Stomach (tissue), 9 donors: Measurements from ENCODE around the gene ZNF384. TPM values are rescaled to one million over a fixed set of nuclear protein-coding genes. Genes with fewer than 3 reads are reported as not detected.
A peak's percentile ranks its signal among the peaks of the same experiment; 100 is the strongest.

Experiments used
- DNase-seq, 2 donors: peaks; one replicate each; pipeline versions ENCODE4 v3.0.0 to v3.0.0-alpha.2; 2013 to 2019
- H3K27ac ChIP-seq, 5 donors: fragments of 200-600 bp in 4 of 5; sonication (generic) in 4 of 5; one replicate each; pipeline ENCODE4 v1.5.1; 2013 to 2019; ENCODE audit warnings: mild to moderate bottlenecking in 1 of 5, moderate library complexity in 1 of 5
- H3K27me3 ChIP-seq, 3 donors: fragments of 200-600 bp; sonication (generic); one replicate each; pipeline ENCODE4 v1.5.1; 2017 to 2019; ENCODE audit warnings: mixed run types in 1 of 3
- H3K36me3 ChIP-seq, 4 donors: fragments of 200-600 bp; sonication (generic); 1 replicate in 3 of 4; 2 replicates in 1 of 4; pipeline ENCODE4 v1.5.1; 2016 to 2019
- H3K4me1 ChIP-seq, 4 donors: fragments of 200-600 bp; sonication (generic); one replicate each; pipeline ENCODE4 v1.5.1; 2016 to 2019
- H3K4me3 ChIP-seq, 4 donors: fragments of 200-600 bp; sonication (generic) in 3 of 4; one replicate each; pipeline ENCODE4 v1.5.1; 2016 to 2019; ENCODE audit warnings: mild to moderate bottlenecking in 1 of 4
- H3K9me3 ChIP-seq, 4 donors: fragments of 200-600 bp; sonication (generic); one replicate each; pipeline ENCODE4 v1.5.1; 2016 to 2019
- EP300 ChIP-seq: sonication (generic); formaldehyde crosslinking; IDR thresholded peaks from one replicate; pipeline ENCODE4 v1.6.1; 2017; ENCODE audit warnings: antibody characterized with exemption
- POLR2A ChIP-seq, 4 donors: fragments of 450-650 bp; IDR thresholded peaks; one replicate each; pipeline ENCODE4 v1.6.1; 2016; ENCODE audit warnings: antibody characterized with exemption in 4 of 4, control low read depth in 2 of 4, mild to moderate bottlenecking in 1 of 4, moderate library complexity in 1 of 4
- POLR2AphosphoS5 ChIP-seq, 3 donors: sonication (generic); formaldehyde crosslinking; IDR thresholded peaks; one replicate each; pipeline ENCODE4 v1.6.1; 2016; ENCODE audit warnings: antibody characterized with exemption in 3 of 3
- WGBS, 5 donors: extraction: QIAGEN DNeasy Blood & Tissue Kit in 3 of 5; methylation state at CpG; one replicate each; pipeline versions ENCODE4 v1.1.5 to v1.1.7; 2013 to 2018; 5-methylcytosine and 5-hydroxymethylcytosine counted together
- intact Hi-C: fragments of 100-400 bp; cut with DNase I; formaldehyde crosslinking; loops from one replicate; pipeline ENCODE4 v1.15.1; 2023; ENCODE audit warnings: low total_unique reads
- polyA plus RNA-seq, 3 donors: library from polyadenylated mRNA; stranded (reverse); fragments of 200-250 nt; gene quantifications; one replicate each; pipeline ENCODE4 v1.2.3, GENCODE V29; 2013
- total RNA-seq, 5 donors: library from RNA; depleted of rRNA; stranded (reverse); fragments of >200 nt; gene quantifications; one replicate each; pipeline versions ENCODE4 v1.1.0 to v1.2.3, GENCODE V29; 2014 to 2016
- TF ChIP-seq, protein P1 (sequence below), 7 experiments: fragments of 450-650 bp in 4 of 7; fragments of 200-600 bp in 3 of 7; sonication (generic) in 3 of 7; IDR thresholded peaks; one replicate each; pipeline ENCODE4 v1.5.1; 2016 to 2019; ENCODE audit warnings: antibody characterized with exemption in 7 of 7, control low read depth in 2 of 7, mild to moderate bottlenecking in 1 of 7
- donor health status: healthy with polysubstance abuse.
- donor health status: Bipolar disorder and iron deficiency.
- donor health status: healthy.

Gene ZNF384
- total and polyA plus RNA-seq, 8 donors = 16.5 to 207 (median 28.1) TPM

DNA sequence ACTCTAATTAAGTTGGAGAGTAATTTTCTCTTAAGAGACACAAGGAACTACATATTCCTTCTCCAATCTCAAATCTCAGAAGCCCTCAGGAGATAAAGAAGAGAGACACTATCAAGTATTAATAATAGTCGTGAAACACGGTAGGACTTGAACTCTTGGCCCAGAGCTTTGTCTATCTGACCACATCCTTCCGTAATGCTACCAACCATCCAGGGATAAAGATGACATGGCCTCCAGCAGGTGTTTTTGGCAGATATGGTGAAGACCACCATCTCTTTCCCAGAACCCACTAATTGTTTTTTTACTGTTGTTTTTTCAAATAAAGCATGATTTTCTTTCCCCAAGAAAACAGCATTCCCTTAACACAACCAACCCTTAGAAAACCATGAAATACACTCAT is 3.4 kb downstream of the ZNF384 start:
- Histone ChIP-seq H3K27ac (peak overlapping the region in 1 of 5 donors; percentile 10), H3K4me3 (no peak overlapping the region), H3K9me3 (no peaks in the 10 kb centered on the region), H3K36me3 (peaks cover 0 to 39% (median 32%) of the 10 kb centered on the region in 4 donors), H3K27me3 (no peaks in the 10 kb centered on the region), H3K4me1 (peaks cover 30 to 71% (median 58%) of the 10 kb centered on the region in 4 donors)
- intact Hi-C loops = no loop called here
- WGBS, 5 donors = 52 to 80% (median 77%) methylated on average over 3 of the region's 3 CpGs
- DNase-seq = no peak
- TF ChIP-seq POLR2AphosphoS5 (IDR thresholded peaks at IDR 0.05) = no peak
- TF ChIP-seq, protein P1, sequence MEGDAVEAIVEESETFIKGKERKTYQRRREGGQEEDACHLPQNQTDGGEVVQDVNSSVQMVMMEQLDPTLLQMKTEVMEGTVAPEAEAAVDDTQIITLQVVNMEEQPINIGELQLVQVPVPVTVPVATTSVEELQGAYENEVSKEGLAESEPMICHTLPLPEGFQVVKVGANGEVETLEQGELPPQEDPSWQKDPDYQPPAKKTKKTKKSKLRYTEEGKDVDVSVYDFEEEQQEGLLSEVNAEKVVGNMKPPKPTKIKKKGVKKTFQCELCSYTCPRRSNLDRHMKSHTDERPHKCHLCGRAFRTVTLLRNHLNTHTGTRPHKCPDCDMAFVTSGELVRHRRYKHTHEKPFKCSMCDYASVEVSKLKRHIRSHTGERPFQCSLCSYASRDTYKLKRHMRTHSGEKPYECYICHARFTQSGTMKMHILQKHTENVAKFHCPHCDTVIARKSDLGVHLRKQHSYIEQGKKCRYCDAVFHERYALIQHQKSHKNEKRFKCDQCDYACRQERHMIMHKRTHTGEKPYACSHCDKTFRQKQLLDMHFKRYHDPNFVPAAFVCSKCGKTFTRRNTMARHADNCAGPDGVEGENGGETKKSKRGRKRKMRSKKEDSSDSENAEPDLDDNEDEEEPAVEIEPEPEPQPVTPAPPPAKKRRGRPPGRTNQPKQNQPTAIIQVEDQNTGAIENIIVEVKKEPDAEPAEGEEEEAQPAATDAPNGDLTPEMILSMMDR (IDR thresholded peaks at IDR 0.05) = no peak
- no peak for TF ChIP-seq EP300
- no peak for TF ChIP-seq POLR2A (IDR thresholded peaks at IDR 0.05)

DNA sequence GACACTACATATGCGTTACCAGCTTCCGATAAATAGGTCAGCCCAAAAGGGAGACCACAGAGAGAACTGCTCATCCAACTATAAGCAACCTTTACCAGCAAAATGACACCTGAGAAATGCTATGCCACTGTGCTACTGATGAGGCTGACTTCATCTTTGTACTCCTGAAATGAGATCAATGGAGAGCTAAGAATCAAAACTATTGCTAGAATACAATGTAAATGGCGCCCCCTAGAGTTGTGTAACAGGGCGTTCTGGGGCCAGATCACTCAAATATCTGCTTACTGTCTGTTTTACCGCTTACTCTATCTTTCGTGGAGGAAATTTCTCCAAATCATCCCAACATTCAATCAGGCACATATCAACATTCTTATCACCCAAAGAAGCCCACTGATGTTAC is 4.6 kb downstream of the ZNF384 start:
- DNase-seq = peak in 1 of 2 donors; percentile 51
- WGBS, 5 donors = 57 to 65% (median 62%) methylated on average over 6 of the region's 6 CpGs
- Histone ChIP-seq H3K9me3 (no peaks in the 10 kb centered on the region), H3K27me3 (no peaks in the 10 kb centered on the region), H3K27ac (no peak overlapping the region), H3K4me1 (peaks cover 21 to 64% (median 48%) of the 10 kb centered on the region in 4 donors), H3K36me3 (peaks cover 4 to 48% (median 44%) of the 10 kb centered on the region in 4 donors), H3K4me3 (no peak overlapping the region)
- TF ChIP-seq EP300 = no peak
- TF ChIP-seq POLR2AphosphoS5 (IDR thresholded peaks at IDR 0.05) = no peak
- TF ChIP-seq POLR2A (IDR thresholded peaks at IDR 0.05) = no peak
- TF ChIP-seq, protein P1 (IDR thresholded peaks at IDR 0.05) = peak in 3 of 7 experiments; percentile 20 to 33 (median 31)
- intact Hi-C loops = no loop called here

DNA sequence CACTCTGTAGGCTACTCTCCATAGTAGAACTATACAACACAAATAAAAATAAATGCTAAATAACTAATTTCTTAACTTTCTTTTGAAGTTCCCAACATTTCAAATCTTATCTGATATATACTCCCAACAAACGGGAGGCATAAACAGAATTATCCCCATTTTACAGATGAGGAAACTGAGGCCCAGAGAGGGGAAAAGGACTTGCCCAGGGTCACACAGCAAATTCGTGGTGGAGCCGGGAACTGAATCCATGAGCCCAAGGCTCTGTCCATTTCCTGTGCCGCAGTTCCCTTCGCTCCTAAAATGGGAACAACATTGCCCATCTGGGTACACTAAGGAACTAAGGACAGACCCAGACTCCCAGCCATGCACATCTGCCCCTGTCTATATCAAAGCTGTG is 12.2 kb downstream of the ZNF384 start:
- peaks cover 0 to 8% (median under 1%) of the 10 kb centered on the region in 4 donors for H3K4me1 ChIP-seq
- no peak overlapping the region for H3K27ac ChIP-seq
- intact Hi-C loops = no loop called here
- no peaks in the 10 kb centered on the region for H3K27me3 ChIP-seq
- WGBS, 5 donors = 93 to 99% (median 94%) methylated on average over 5 of the region's 5 CpGs
- no peak overlapping the region for H3K4me3 ChIP-seq
- peaks cover 65 to 100% (median 98%) of the 10 kb centered on the region in 4 donors for H3K36me3 ChIP-seq
- DNase-seq = no peak
- H3K9me3 ChIP-seq = no peaks in the 10 kb centered on the region
- no peak for TF ChIP-seq POLR2AphosphoS5 (IDR thresholded peaks at IDR 0.05)
- no peak for TF ChIP-seq EP300
- TF ChIP-seq, protein P1 (IDR thresholded peaks at IDR 0.05) = no peak

GRCh38 chr12:6672143-6672542 is 17.0 kb downstream of the ZNF384 start:
- H3K36me3 ChIP-seq = peaks cover 88 to 100% (median 100%) of the 10 kb centered on the region in 4 donors
- intact Hi-C loops = no loop called here

More at GRCh38 chr12:6672143-6672542, 17.0 kb downstream of the ZNF384 start:
- no peaks in the 10 kb centered on the region for H3K4me1 ChIP-seq
- TF ChIP-seq EP300 (no peak), POLR2AphosphoS5 (IDR thresholded peaks at IDR 0.05) (no peak), POLR2A (IDR thresholded peaks at IDR 0.05) (no peak)
- TF ChIP-seq, protein P1 (IDR thresholded peaks at IDR 0.05) = no peak
- no peak for DNase-seq
- WGBS, 5 donors = 86 to 90% (median 89%) methylated on average over 14 to 18 of the region's 18 CpGs
- no peak overlapping the region for H3K27ac ChIP-seq
- no peak overlapping the region for H3K4me3 ChIP-seq
- no peaks in the 10 kb centered on the region for H3K27me3 ChIP-seq
- no peaks in the 10 kb centered on the region for H3K9me3 ChIP-seq
